Kidney epithelial cell (primary cell): ENCODE data around the gene EIF5A2. TPM values are rescaled to one million over a fixed set of nuclear protein-coding genes. Genes with fewer than 3 reads are reported as not detected.
"Not testable (repeated sequence)": the region's sequence is repeated elsewhere in the genome, so short reads cannot be mapped to it uniquely, and the experiment has no call there.

Experiments
- DNase-seq: peaks from one replicate; pipeline ENCODE4 v3.0.0-alpha.2; 2010; ENCODE audit warnings: low read depth
- H3K27me3 ChIP-seq: 2 replicates; pipeline ENCODE4 v1.6.0; 2011; ENCODE audit warnings: low read length; ENCODE audit not compliant: control insufficient read depth, insufficient read depth
- H3K36me3 ChIP-seq: 2 replicates; pipeline ENCODE4 v1.5.1; 2011; ENCODE audit warnings: low read length; ENCODE audit not compliant: control insufficient read depth, insufficient read depth
- H3K4me3 ChIP-seq: 2 replicates; pipeline ENCODE4 v1.5.1; 2011; ENCODE audit warnings: low read depth, mild to moderate bottlenecking, control low read depth, low read length
- CTCF ChIP-seq: IDR thresholded peaks from 2 replicates; pipeline ENCODE4 v1.5.1; 2011; ENCODE audit warnings: mild to moderate bottlenecking, moderate library complexity, low read length, control low read depth, inconsistent platforms; ENCODE audit not compliant: insufficient read depth, poor library complexity, severe bottlenecking
- total RNA-seq: library from RNA; depleted of rRNA; stranded (reverse); fragments of >200 nt; gene quantifications from 2 replicates; pipeline ENCODE4 v1.2.3, GENCODE V29; 2015

The EIF5A2 gene
- total RNA-seq, 1 donor from 2014 or later, result 4.1 TPM

GRCh38 chr3:170889630-170890029 is 18.8 kb downstream of the EIF5A2 start:
- TF ChIP-seq CTCF, result no peak
- no peak for DNase-seq
- H3K4me3 ChIP-seq, result no peak overlapping the region
- H3K27me3 ChIP-seq, result no peaks in the 10 kb centered on the region
- H3K36me3 ChIP-seq, result no peaks in the 10 kb centered on the region

GRCh38 chr3:170889132-170889531 is 19.3 kb downstream of the EIF5A2 start:
- H3K4me3 ChIP-seq, result no peak overlapping the region
- H3K36me3 ChIP-seq, result no peaks in the 10 kb centered on the region
- no peak for DNase-seq
- H3K27me3 ChIP-seq, result no peaks in the 10 kb centered on the region
- TF ChIP-seq CTCF, result no peak

- not testable (repeated sequence) for DNase-seq, H3K4me3 ChIP-seq, H3K27me3 ChIP-seq, H3K36me3 ChIP-seq
These were observed 24.1 kb downstream of the EIF5A2 start for GRCh38 chr3:170884109-170884930.

- H3K36me3 ChIP-seq, DNase-seq, H3K4me3 ChIP-seq, H3K27me3 ChIP-seq: not testable (repeated sequence)
These were observed 29.7 kb downstream of the EIF5A2 start for GRCh38 chr3:170878688-170879087.

GRCh38 chr3:170877311-170877710 is 31.1 kb downstream of the EIF5A2 start:
- DNase-seq, H3K4me3 ChIP-seq, H3K27me3 ChIP-seq, H3K36me3 ChIP-seq: not testable (repeated sequence)

- DNase-seq, result no peak
- Histone ChIP-seq H3K36me3 (no peaks in the 10 kb centered on the region), H3K4me3 (no peak overlapping the region), H3K27me3 (no peaks in the 10 kb centered on the region)
- TF ChIP-seq CTCF, result no peak
These were observed 31.9 kb downstream of the EIF5A2 start for GRCh38 chr3:170876537-170876936.

- Histone ChIP-seq H3K4me3 (peak within 1 kb of the TSS; percentile 68), H3K36me3 (peaks cover 2% of the 10 kb centered on the region), H3K27me3 (no peaks in the 10 kb centered on the region)
- peak; percentile 11 for TF ChIP-seq CTCF
- peak; percentile 77 for DNase-seq
These were observed 38.5 kb downstream of the EIF5A2 start, which contains the start of gene RPL22L1 for GRCh38 chr3:170869645-170870593. Gene RPL22L1, minus strand, starts transcription at chr3:170870195. Its CDS starts 28 bp downstream, at chr3:170870167.
